Fibroblast of gingiva (primary cell): ENCODE measurements around the gene MEST.
"Not testable (repeated sequence)": the region's sequence is repeated elsewhere in the genome, so short reads cannot be mapped to it uniquely, and the experiment has no call there.

Experiments used
- DNase-seq: peaks from one replicate; pipeline ENCODE4 v3.0.0-alpha.2; 2011; ENCODE audit warnings: low read depth

The MEST gene

GRCh38 chr7:130491841-130492522, at the start of gene MEST:
Gene MEST, plus strand, starts transcription at chr7:130492085. Its CDS starts 229 bp downstream, at chr7:130492314.
- DNase-seq, result no peak

DNA sequence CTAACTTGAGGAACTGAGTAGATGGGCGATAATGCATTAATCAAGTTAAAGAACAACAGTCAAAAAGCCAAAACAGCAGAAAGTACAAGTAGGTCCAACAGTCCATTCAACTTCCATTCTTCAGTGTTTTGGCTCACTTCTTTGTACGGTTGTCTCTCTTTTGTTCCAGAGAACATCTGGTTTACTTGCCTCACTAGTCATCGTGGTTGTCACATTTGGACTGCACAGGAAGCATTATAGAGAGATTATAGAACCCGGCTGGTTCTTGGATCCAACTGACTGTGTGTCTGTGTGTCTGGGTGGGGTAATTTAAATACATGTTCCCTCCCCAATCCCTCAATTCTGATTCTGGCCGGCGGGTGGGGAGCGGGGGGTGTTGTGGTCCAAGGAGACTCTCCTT, 49.3 kb upstream of the MEST start:
- DNase-seq, result no peak

DNA sequence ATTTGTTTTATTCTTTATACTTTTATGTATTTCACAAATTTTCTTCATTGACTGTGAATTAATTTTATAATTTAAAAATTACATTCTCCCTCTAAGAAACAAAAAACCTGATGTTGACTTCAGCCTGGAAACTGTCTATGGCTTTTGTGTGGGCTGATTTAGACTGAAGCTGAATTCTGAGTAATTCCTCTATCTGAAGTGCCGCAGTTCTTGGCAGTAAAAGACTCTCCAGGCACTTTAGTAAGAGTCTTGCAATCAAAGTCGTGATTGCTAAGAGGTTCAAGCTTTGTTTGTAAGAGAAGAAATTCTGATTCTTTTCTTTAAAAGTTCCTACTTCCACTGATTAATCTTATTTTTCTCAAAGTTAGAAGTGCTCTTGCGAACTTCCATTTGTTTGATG, 47.7 kb upstream of the MEST start:
- DNase-seq, result no peak

DNA sequence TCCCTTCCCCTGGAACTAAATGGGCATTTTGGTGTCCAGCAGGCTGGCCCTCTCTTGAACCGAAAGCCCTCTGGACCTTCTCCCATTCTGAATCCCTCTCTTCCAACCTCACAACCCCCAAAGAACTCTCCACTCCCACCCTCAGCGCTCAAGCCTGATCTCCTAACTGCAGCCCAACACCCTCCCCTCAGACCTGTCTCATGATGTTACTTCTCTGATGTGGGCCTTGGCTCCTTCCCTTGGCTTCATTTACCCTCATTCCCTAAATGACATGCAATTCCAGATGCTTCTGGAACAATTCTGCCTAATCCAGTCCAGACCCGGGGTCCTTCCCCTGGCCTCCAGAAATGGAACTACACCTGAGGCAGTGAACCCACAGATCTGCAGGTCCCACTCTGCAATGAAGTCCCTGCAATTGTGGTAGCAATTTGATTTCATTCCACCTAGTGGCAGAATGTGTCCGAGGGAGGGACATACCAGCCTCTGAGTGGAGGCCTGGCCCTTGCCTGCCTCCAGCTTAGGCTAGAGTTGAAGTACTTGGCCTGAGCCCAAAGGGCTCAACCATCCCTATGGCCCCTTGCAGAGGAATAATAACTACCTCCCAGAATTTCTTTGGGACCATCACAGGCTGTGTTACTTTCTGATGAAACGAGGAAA, 47.0 kb upstream of the MEST start:
- DNase-seq, result no peak

GRCh38 chr7:130446259-130446658, 45.6 kb upstream of the MEST start:
- no peak for DNase-seq

DNA sequence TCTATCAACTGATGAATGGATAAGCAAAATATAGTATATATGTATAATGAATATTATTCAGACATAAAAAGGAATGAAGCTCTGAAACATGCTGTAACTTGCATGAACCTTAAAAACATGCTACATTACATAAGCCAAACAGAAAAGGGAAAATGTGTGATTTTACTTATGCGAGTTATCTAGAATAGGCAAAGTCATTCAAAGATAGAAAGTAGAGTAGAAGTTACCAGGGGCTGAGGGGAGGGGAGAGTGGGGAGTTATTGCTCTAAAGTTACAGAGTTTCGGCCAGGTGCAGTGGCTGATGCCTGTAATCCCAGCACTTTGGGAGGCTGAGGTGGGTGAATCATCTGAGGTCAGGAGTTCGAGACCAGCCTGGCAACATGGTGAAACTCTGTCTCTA, 40.5 kb upstream of the MEST start:
- not testable (repeated sequence) for DNase-seq

DNA sequence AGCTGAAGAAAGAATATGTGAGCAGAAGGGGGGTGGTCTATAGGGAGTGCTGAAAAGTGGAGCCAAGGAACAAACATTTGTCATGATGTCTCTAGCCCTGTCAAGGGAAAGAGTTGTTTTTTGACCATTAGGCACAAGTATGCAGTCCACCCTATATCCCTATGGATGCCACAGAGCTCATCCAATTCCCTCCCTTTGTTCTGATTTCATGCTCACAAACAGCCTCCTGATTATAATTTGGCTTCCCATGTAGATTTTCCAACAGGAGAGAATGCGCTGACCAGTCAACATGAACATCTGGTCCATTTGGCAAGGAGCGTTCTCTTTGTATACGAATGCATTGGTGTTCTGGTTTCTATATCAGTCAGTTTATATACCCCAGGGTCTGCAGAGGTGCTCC, 38.9 kb upstream of the MEST start:
- no peak for DNase-seq

GRCh38 chr7:130454959-130455358, 36.9 kb upstream of the MEST start:
- DNase-seq, result no peak

- DNase-seq, result no peak
Observed at GRCh38 chr7:130458257-130458656, 33.6 kb upstream of the MEST start.

DNA sequence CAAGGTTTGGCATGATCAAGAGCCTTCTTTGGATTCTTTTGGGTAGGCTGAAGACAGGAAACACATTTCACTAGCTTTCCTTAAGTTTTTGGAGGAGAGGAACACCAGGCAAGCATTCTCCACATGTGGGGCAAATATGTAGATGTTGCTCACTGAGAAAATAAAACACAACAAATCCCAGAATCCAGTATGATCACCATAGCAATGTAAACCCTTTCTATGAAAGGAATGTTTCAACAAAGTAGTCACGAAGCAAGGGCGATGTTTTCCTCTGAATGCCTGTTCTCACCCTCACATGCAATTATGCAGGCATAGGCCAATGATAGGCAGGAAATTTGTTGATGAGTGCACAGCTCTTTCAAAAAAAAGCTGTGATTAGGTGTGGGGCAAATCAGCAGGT, 30.6 kb upstream of the MEST start:
- DNase-seq, result no peak

DNA sequence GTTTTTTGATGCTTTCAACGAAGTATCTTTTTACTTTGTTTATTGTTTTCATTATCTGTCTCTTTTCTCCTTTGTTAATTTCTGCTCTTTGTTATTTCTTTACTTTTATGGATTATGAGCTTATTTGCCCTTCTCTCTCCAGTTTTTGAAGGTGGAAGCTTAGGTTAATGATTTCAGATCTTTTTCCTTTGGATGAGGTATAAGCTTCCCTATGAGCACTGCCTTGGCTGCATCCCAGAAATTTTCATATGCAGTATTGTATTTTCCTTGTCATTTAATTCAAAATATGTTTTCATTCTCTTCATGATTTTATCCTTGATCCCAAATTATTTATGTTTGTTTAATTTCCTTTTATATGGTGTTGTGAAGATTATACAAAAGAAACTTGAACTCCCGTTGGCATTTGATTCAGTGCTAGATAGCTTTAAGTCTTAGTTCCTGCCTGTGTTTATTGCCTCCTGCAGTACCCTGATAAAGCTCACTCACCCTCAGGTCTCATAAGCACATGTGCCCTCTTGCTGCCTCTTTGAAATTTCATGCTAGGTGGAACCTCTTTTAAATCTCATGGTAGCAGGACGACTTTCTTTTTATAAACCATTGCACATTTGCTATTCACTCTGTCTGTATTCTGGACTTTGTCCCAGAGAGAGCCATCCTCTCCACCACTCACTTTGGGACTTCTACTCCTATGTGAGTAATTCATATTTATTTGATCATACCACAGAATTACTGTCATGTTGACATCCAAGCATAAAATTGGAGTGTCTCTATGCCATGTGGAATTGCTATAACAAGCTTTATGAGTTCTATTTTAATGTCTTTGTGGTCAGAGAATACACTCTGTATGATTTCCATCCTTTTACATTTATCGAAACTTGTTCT, 28.1 kb upstream of the MEST start:
- no peak for DNase-seq

GRCh38 chr7:130468612-130469011, 23.3 kb upstream of the MEST start:
- no peak for DNase-seq

- DNase-seq, result no peak
Observed at GRCh38 chr7:130471974-130472373, 19.9 kb upstream of the MEST start.

- no peak for DNase-seq
Observed at GRCh38 chr7:130473289-130473688, 18.6 kb upstream of the MEST start.

GRCh38 chr7:130473876-130474275, 18.0 kb upstream of the MEST start:
- no peak for DNase-seq

DNA sequence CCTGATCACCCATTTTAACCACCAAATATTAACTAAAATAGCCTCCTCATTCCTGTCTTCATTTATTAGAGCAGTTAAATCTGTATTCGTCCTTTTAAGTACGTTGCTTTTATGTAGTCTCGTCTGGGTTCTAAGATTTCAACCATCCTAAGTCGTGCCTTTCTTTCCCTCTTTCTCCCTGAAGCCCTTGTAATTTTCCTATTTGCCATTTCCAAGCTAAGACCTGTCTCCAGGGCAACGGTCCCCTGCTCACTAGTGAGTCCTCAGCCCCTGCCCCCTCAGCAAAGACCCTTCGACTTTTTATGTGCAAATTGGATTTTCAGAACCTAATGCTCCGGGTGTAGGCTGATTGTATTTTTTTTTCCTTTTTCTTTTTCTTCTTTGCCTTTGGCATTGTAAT, 16.1 kb upstream of the MEST start:
- DNase-seq, result no peak

GRCh38 chr7:130476297-130477150, 15.4 kb upstream of the MEST start:
- DNase-seq, result no peak

- no peak for DNase-seq
Observed at GRCh38 chr7:130478991-130479390, 12.9 kb upstream of the MEST start.

GRCh38 chr7:130479716-130480400, 12.0 kb upstream of the MEST start:
- DNase-seq, result no peak

DNA sequence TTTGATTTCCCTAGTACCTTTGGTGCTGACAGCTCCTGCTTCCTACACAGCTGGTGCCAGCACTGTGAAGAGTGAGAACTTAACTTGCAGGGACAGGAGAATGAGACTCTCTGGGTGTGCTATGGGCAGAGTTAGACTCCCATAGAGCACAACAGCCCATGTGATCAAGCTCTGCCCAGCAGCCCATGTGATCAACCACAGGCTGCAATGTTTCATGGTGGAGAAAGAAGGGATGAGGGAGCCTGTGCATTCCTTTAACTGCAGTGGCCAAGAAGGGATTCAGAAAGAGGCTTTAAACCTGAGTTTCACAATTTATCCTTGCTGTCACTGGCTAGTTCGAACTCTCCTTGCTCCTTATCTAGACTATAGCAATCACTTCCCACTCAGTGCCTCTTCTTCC, 10.0 kb upstream of the MEST start:
- DNase-seq, result no peak

DNA sequence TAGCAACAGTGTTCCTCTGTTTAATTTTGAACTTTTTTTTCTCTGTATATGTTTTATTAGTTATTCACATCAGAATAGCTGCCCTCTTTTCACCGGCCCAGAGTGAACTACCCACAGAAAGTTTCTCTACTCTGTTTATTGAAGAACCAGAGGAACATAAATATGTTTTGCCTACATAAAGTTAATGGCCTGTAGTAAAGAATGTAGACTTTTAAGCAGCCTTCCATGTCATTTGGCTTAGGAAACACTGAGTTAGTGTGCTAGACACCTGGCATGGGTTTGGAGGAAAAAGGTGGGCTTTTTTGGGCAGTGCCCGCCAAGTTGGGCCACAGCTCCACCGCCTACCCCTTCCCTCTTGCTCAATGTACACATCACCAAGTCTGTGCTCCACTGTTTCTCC, 8.9 kb upstream of the MEST start:
- DNase-seq, result no peak

- no peak for DNase-seq
Observed at GRCh38 chr7:130485734-130486113, 6.2 kb upstream of the MEST start.
